Endothelial cell of umbilical vein (primary cell): Measurements from ENCODE around the gene GH1. TPM values are rescaled to one million over a fixed set of nuclear protein-coding genes. Genes with fewer than 3 reads are reported as not detected.
"Not testable (repeated sequence)": the region's sequence is repeated elsewhere in the genome, so short reads cannot be mapped to it uniquely, and the experiment has no call there.

Experiments
- BruUV-seq: library from RNA; stranded (reverse); fragments of 400-500 nt; replicated peaks from 2 replicates; lab custom pipeline; 2021; lab: Mats Ljungman, UMichigan
- CTCF ChIA-PET: fragments of 300-600, 350-600 bp; sonication (Branson Sonifier 250); formaldehyde crosslinking; loops from one replicate; lab custom pipeline; 2021; ENCODE audit warnings: antibody characterized with exemption, inconsistent platforms; lab: Charles Lee
- POLR2A ChIA-PET: fragments of 300-600, 350-600 bp; sonication (Branson Sonifier 250); formaldehyde crosslinking; loops from one replicate; lab custom pipeline; 2021; ENCODE audit warnings: antibody characterized with exemption, inconsistent platforms; lab: Charles Lee
- DNase-seq: peaks from one replicate; pipeline ENCODE4 v3.0.0-alpha.2; 2011; ENCODE audit warnings: low read depth, low spot score
- FAIRE-seq: peaks from 2 replicates; lab custom pipeline; 2011; peaks lifted over from hg19 to GRCh38; lab: Jason Lieb, UNC
- H2AFZ ChIP-seq: 2 replicates; pipeline ENCODE4 v1.6.0; 2012; ENCODE audit warnings: low read depth, low read length, control low read depth, inconsistent platforms
- H3K27ac ChIP-seq: 2 replicates; pipeline ENCODE4 v1.5.1; 2011; ENCODE audit warnings: low read depth, mild to moderate bottlenecking, control low read depth, low read length, moderate library complexity; ENCODE audit not compliant: insufficient read depth
- H3K27me3 ChIP-seq, 2 experiments: 2 replicates each; pipeline versions ENCODE4 v1.6.0 to v1.6.1; 2011; ENCODE audit warnings: low read length in 2 of 2, mixed read lengths in 1 of 2; ENCODE audit not compliant: control insufficient read depth in 2 of 2, insufficient read depth in 2 of 2
- H3K36me3 ChIP-seq, 2 experiments: 2 replicates in 1 of 2; 3 replicates in 1 of 2; pipeline ENCODE4 v1.5.1; 2011; ENCODE audit warnings: low read length in 2 of 2, mild to moderate bottlenecking in 1 of 2, moderate library complexity in 1 of 2; ENCODE audit not compliant: control insufficient read depth in 2 of 2, insufficient read depth in 2 of 2; ENCODE audit errors: extremely low read depth in 1 of 2
- H3K4me1 ChIP-seq: 3 replicates; pipeline ENCODE4 v1.5.1; 2011; ENCODE audit warnings: mild to moderate bottlenecking, low read length; ENCODE audit not compliant: control insufficient read depth, insufficient read depth; ENCODE audit errors: extremely low read depth
- H3K4me2 ChIP-seq: 2 replicates; pipeline ENCODE4 v1.6.1; 2011; ENCODE audit warnings: low read length, control low read depth, mixed read lengths; ENCODE audit not compliant: insufficient read depth
- H3K4me3 ChIP-seq, 3 experiments: fragments of 200-600 bp in 1 of 3; sonication (generic), shearing (Covaris generic) in 1 of 3; replicated peaks in 1 of 3; 2 replicates each; pipeline ENCODE4 v1.5.1; 2011 to 2016; ENCODE audit warnings: control low read depth in 3 of 3, low read length in 3 of 3, mild to moderate bottlenecking in 2 of 3, inconsistent platforms in 1 of 3, low read depth in 1 of 3, moderate library complexity in 1 of 3; ENCODE audit not compliant: insufficient read depth in 1 of 3
- H3K79me2 ChIP-seq: 2 replicates; pipeline ENCODE4 v1.6.0; 2012; ENCODE audit warnings: low read length, inconsistent platforms; ENCODE audit not compliant: control insufficient read depth, insufficient read depth
- H3K9ac ChIP-seq: replicated peaks from 2 replicates; pipeline ENCODE3; 2011; ENCODE audit warnings: low read length, control low read depth; ENCODE audit not compliant: insufficient read depth; ENCODE audit errors: extremely low read depth
- H3K9me1 ChIP-seq: replicated peaks from 3 replicates; pipeline ENCODE4 v1.6.0; 2011; ENCODE audit warnings: mild to moderate bottlenecking, low read length; ENCODE audit not compliant: control insufficient read depth, insufficient read depth; ENCODE audit errors: extremely low read depth
- H3K9me3 ChIP-seq: replicated peaks from 2 replicates; pipeline ENCODE4 v1.5.1; 2012; ENCODE audit warnings: low read length, inconsistent platforms; ENCODE audit not compliant: control insufficient read depth, insufficient read depth
- H4K20me1 ChIP-seq: replicated peaks from 2 replicates; pipeline ENCODE3; 2011; ENCODE audit warnings: mild to moderate bottlenecking, low read length; ENCODE audit not compliant: control insufficient read depth, insufficient read depth; ENCODE audit errors: extremely low read depth
- EZH2 ChIP-seq: IDR thresholded peaks from 2 replicates; pipeline ENCODE4 v1.6.1; 2012; ENCODE audit warnings: borderline replicate concordance, low read depth, mild to moderate bottlenecking, moderate library complexity, low read length, inconsistent platforms; ENCODE audit not compliant: severe bottlenecking
- FOS ChIP-seq: IDR thresholded peaks from 2 replicates; pipeline ENCODE4 v1.6.1; 2011; ENCODE audit warnings: mild to moderate bottlenecking, low read length, moderate library complexity, borderline replicate concordance; ENCODE audit not compliant: insufficient read depth
- GATA2 ChIP-seq: IDR thresholded peaks from 2 replicates; pipeline ENCODE4 v1.7.0; 2011; ENCODE audit warnings: low read depth, mild to moderate bottlenecking, moderate library complexity, mixed read lengths, low read length; ENCODE audit not compliant: insufficient read length, insufficient read depth
- JUN ChIP-seq: IDR thresholded peaks from 2 replicates; pipeline ENCODE4 v1.6.1; 2011; ENCODE audit warnings: borderline replicate concordance, low read depth; ENCODE audit not compliant: insufficient read length, insufficient read depth
- MYC ChIP-seq: IDR thresholded peaks from one replicate; pipeline ENCODE4 v1.6.1; 2011; ENCODE audit warnings: mild to moderate bottlenecking, low read depth, low read length
- POLR2A ChIP-seq: IDR thresholded peaks from 2 replicates; pipeline ENCODE4 v1.6.1; 2012; ENCODE audit warnings: low read depth, mild to moderate bottlenecking, control low read depth, low read length
- POLR2AphosphoS5 ChIP-seq: IDR thresholded peaks from 2 replicates; pipeline ENCODE4 v1.6.1; 2012; ENCODE audit warnings: low read depth, mild to moderate bottlenecking, control low read depth, low read length, moderate library complexity; ENCODE audit not compliant: insufficient read depth
- dilution Hi-C: fragments of 300-500 bp; cut with MboI; formaldehyde crosslinking; loops from one replicate; pipeline ENCODE4 v1.15.0; 2019; ENCODE audit warnings: low sequenced_read_pairs; ENCODE audit not compliant: extremely low pct_ligation_motif_present
- intact Hi-C: fragments of 100-400 bp; cut with micrococcal nuclease; formaldehyde crosslinking; loops from one replicate; pipeline ENCODE4 v1.10.0; 2022
- polyA plus RNA-seq, 4 experiments: library from polyadenylated mRNA; depleted of rRNA in 3 of 4; stranded (reverse) in 3 of 4; unstranded in 1 of 4; fragments of >200 nt; gene quantifications; 2 replicates each; pipeline versions ENCODE4 v1.2.1 to v1.2.3, GENCODE V29; 2011 to 2012; ENCODE audit warnings: missing spikeins in 1 of 4
- total RNA-seq: library from RNA; stranded (reverse); gene quantifications from 2 replicates; pipeline ENCODE4 v1.2.3, GENCODE V29; 2021
- TF ChIP-seq, protein P1 (sequence below), 2 donors: IDR thresholded peaks; 1 replicate in 1 of 2; 2 replicates in 1 of 2; pipeline ENCODE4 v1.5.1; 2011; ENCODE audit warnings: low read length in 2 of 2, mild to moderate bottlenecking in 2 of 2, moderate library complexity in 2 of 2, control low read depth in 1 of 2, inconsistent platforms in 1 of 2, low read depth in 1 of 2; ENCODE audit not compliant: insufficient read depth in 1 of 2; ENCODE audit errors: extremely low read depth in 1 of 2
- TF ChIP-seq, protein P2 (sequence below): IDR thresholded peaks from 2 replicates; pipeline ENCODE4 v1.6.1; 2011; ENCODE audit not compliant: insufficient read depth, insufficient read length

Gene GH1
- total and polyA plus RNA-seq, 2 donors (not counting 3 experiments of a cell fraction or from before 2014, with no cell fraction given): not detected

DNA sequence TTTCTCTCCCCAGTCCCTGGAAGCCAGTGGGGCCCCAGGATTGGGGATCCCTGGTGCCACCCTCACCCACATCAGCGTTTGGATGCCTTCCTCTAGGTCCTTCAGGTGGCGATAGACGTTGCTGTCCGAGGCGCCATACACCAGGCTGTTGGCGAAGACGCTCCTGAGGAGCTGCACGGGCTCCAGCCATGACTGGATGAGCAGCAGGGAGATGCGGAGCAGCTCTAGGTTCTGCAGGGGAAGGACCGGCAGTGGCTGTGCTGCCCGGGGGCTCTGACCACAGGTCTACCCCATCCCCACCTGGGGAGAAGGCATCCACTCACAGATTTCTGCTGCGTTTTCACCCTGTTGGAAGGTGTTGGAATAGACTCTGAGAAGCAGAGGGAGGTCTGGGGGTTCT is 37.9 kb downstream of the GH1 start:
- Histone ChIP-seq H3K27me3 (peaks cover 0 to 3% of the 10 kb centered on the region in 2 experiments), H3K9ac (no peak overlapping the region), H3K9me1 (no peaks in the 10 kb centered on the region), H3K4me2 (no peak overlapping the region), H3K79me2 (no peaks in the 10 kb centered on the region), H3K4me1 (no peaks in the 10 kb centered on the region), H2AFZ (no peak overlapping the region), H3K36me3 (no peaks in the 10 kb centered on the region), H3K27ac (no peak overlapping the region), H3K9me3 (no peaks in the 10 kb centered on the region), H3K4me3 (no peak overlapping the region), H4K20me1 (no peaks in the 10 kb centered on the region)
- intact Hi-C loops (no loop called here), dilution Hi-C loops (no loop called here)
- POLR2A ChIA-PET: no interaction called here
- FAIRE-seq: no peak
- CTCF ChIA-PET: interaction anchor here (1.0 to 2.5 kb wide), 4 partner anchors 14 to 66 kb away, joined by 3 to 19 read pairs (median 4); no protein-coding TSS in a partner anchor
- DNase-seq: no peak
- TF ChIP-seq, protein P1, sequence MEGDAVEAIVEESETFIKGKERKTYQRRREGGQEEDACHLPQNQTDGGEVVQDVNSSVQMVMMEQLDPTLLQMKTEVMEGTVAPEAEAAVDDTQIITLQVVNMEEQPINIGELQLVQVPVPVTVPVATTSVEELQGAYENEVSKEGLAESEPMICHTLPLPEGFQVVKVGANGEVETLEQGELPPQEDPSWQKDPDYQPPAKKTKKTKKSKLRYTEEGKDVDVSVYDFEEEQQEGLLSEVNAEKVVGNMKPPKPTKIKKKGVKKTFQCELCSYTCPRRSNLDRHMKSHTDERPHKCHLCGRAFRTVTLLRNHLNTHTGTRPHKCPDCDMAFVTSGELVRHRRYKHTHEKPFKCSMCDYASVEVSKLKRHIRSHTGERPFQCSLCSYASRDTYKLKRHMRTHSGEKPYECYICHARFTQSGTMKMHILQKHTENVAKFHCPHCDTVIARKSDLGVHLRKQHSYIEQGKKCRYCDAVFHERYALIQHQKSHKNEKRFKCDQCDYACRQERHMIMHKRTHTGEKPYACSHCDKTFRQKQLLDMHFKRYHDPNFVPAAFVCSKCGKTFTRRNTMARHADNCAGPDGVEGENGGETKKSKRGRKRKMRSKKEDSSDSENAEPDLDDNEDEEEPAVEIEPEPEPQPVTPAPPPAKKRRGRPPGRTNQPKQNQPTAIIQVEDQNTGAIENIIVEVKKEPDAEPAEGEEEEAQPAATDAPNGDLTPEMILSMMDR (IDR thresholded peaks at IDR 0.05; ENCODE audit: extremely low read depth in 1 of 2, insufficient read depth in 1 of 2, low read depth in 1 of 2, low read length in 2 of 2): no peak
- TF ChIP-seq MYC (no peak), JUN (no peak), FOS (no peak), GATA2 (no peak), POLR2A (no peak), POLR2AphosphoS5 (no peak), EZH2 (no peak)
- TF ChIP-seq, protein P2, sequence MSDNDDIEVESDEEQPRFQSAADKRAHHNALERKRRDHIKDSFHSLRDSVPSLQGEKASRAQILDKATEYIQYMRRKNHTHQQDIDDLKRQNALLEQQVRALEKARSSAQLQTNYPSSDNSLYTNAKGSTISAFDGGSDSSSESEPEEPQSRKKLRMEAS: no peak
- no TSS peak for BruUV-seq

DNA sequence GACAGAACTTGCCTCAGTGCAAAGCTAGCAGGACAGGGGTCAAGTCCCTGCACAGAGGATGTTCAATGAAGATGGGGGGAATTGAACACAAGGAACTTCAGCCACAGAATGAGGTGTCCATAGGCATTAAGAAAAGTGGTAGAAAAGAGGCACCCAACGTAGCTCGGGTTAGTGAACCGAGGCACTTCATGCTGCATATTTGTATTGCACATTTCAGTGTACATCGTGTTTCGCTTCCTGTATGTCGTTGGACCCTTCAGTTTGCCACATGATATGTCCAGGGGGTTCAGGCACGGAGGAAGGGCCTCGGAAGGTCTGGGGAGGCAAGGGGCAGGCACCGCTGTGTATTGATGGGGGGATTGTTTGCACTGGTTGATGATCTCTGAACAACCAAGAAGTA is 40.2 kb downstream of the GH1 start:
- intact Hi-C loops, DNase-seq, H3K9ac ChIP-seq, H3K9me1 ChIP-seq, H3K4me2 ChIP-seq, H3K9me3 ChIP-seq, H3K27ac ChIP-seq, POLR2A ChIA-PET, BruUV-seq, H3K36me3 ChIP-seq, H3K4me3 ChIP-seq, H2AFZ ChIP-seq, H3K79me2 ChIP-seq, FAIRE-seq, dilution Hi-C loops, H3K27me3 ChIP-seq, H4K20me1 ChIP-seq, H3K4me1 ChIP-seq: not testable (repeated sequence)
- CTCF ChIA-PET: interaction anchor here (0.6 to 1.6 kb wide), 3 partner anchors 12 to 30 kb away, joined by 3 to 5 read pairs (median 4); no protein-coding TSS in a partner anchor

DNA sequence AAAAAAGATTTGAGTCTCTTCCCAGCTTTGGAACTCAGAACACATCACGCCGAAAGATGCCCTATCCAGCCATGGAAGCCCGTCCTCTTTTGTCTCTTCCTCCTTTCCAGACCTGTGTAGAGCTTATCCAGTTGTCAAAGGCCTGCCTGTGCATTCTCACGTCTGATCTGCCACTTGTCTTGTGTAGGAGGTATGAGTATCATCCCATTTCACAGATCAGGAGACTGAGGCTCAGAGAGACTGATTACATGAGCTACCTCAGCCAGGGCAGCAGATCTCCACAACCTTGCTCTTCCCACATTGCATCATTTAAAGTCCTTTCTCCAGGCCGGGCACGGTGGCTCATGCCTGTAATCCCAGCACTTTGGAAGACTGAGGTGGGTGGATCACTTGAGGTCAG is 43.9 kb downstream of the GH1 start:
- H4K20me1 ChIP-seq: not testable (repeated sequence)

More for the DNA sequence above, 43.9 kb downstream of the GH1 start:
- H2AFZ ChIP-seq, H3K4me3 ChIP-seq, H3K4me2 ChIP-seq, H3K36me3 ChIP-seq, intact Hi-C loops, BruUV-seq, H3K4me1 ChIP-seq, H3K27ac ChIP-seq, FAIRE-seq, dilution Hi-C loops, DNase-seq, H3K9me3 ChIP-seq, POLR2A ChIA-PET, H3K9ac ChIP-seq, H3K27me3 ChIP-seq, H3K79me2 ChIP-seq, H3K9me1 ChIP-seq: not testable (repeated sequence)
- CTCF ChIA-PET: interaction anchor here (1.4 to 2.0 kb wide), 2 partner anchors 8 to 9 kb away, joined by 3 to 8 read pairs; no protein-coding TSS in a partner anchor
